Stimulated activated CD8-positive, alpha-beta memory T cell treated with anti-CD3 and anti-CD28 coated beads, Interleukin-7, amount 100 ng/mL, for 4 hours (primary cell): ENCODE measurements around the gene SHB.
"Not testable (repeated sequence)": the region's sequence is repeated elsewhere in the genome, so short reads cannot be mapped to it uniquely, and the experiment has no call there.

ENCODE experiments used
- DNase-seq, 2 donors: peaks; one replicate each; pipeline ENCODE4 v3.0.0-alpha.2; 2020; ENCODE audit warnings: low read depth in 2 of 2

The SHB gene

DNA sequence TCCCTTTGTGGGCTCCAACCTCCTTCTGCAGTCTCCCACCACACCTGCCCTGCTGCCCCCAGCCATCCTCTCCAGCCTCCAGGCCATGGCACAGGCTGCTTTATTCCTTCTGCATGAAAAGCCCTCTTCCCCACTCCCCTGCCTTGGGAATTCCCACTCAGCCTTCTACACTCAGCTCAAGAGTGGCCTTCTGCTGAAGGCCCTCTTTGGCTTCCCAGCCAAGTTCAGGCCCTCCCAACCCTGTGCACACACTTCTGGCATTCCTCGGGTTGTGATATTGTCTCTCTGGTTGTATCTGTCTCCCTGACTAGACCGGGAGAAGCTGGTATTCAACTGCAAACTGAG, 5.7 kb downstream of the SHB start:
- DNase-seq, result no peak

DNA sequence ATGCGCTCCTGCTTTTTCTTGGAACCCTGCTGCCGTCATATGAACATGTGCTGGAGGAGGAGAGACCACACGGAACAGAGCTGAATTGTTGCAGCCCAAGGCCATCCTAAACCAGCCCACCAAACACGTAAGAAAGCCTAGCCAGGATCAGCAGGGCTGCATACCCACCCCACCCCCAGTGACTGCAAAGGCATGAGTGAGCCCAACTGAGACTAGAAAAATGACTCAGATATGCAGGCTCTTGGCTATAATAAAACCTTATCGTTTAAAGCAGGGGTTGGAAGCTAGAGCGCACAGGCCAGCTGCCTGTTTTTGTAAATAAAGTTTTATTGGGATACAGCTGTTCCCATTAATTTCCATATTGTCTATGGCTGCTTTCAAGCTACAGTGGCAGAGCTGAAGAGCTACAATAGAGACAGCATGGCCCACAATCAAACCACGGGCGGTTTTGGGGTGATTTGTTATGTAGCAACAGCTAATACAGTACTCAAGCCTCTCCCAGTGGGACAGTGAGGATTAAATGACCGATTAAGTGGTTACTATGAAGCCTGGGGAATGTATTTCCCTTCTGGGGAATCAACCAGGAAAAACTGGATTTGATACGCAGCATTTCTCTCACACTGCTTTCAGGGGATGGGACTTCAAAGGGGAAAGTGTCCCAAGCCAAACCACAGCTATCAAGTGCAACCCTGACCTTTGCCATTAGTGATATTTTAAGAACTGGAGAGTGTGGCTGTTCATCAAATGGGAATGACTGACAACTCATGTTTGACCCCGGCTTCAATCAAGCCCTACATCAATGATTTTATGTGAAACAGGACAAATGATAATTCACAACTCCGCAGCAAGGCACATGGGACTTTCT, 6.3 kb downstream of the SHB start:
- DNase-seq, result no peak

DNA sequence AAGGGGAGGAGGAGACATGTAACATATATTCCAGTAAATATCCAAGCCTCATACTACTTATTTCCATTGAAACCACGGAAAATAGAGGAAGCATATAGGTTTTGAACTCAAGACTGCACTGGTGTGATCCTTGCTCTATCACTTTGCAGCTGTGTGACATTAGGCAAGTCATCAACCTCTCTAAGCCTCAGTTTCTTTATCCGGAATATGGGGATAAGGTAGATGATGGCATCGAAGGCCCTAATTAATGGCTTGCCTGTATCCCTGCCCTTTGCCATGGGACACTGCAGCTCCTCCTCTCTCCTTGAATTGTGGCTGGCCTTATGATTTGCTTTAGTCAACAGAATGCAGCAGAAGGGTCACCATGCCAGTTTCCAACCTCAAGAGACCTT, 6.9 kb downstream of the SHB start:
- no peak for DNase-seq

DNA sequence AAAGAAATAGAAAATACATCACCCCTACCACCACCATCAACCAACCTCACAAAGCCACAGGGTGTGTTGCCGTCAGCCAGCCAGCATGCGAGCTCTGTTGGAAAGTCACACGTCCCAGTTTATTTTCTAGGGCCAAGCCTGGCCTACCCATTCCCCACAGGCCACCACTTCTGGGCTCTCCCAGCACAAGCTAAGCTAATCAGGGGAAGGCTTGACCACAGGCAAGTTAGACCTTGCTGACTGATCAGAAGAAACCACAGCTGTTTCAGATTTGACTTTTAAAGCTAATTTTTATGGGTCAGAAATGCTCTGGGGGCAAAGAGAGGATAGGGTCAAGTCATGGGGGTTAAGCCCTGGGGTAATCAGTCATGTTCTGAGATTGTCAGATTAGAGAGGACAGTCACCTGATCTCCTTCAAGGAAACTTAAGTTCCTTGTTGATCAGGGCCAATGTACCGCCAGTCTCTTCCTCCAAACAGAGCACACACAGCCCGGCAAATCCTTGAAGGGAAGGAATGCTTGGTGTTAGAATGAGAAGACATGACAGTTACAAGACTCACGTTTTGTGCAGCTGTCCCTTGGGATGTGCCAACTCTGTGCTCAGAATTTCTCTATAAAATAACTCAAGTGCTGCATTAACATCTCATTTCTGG, 7.6 kb downstream of the SHB start:
- DNase-seq, result no peak

DNA sequence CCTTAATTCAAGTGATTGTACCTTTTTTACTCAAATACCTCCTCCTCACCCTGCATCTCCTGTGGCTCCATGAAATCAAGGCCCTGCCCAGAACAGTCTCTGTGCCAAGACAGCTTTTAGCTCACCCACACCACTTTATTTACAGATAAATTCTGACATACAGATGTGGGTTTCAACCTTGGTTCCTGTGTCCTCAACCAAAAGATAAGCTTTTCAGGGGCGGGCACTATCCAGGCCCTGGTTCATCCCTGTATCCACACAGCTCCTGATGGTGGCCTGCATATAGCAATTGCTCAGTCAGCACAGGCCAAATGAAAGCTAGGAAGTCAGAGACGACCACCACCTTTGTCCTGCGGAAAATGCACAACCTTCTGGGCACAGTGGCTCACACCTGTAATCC, 8.3 kb downstream of the SHB start:
- DNase-seq, result no peak

DNA sequence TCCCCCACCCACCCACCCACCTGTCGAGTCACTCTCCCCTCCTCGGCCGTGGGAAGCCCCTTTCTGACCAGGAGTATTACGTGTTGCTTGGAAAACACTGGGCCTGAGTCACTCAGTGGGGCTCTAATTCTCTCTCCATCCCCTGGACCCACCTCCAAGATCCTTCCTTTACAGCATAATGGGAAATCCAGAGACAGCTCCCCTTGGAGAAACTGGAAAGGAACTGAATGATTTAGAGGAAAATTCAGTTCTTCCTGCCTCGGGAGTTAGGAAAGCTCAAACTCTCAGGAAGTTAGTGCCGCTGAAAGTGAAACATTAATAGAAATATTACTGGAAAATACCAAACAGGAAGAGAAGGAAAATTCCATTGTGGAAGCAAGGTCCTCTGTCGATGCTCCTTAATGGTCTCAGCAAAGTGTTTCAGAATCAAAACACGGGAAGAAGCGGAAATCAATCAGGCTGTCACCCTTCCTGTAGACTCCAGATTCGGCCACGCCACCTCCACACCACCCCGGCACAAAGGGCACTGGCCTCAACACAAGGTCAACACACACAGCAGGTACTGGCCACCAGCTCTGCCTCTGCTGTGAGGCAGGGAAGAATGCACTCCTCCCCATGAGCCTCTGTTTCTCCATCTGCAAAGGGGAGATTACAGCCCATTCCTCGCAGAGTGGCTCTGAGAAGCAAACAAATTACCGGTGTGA, 9.6 kb downstream of the SHB start:
- DNase-seq, result no peak

DNA sequence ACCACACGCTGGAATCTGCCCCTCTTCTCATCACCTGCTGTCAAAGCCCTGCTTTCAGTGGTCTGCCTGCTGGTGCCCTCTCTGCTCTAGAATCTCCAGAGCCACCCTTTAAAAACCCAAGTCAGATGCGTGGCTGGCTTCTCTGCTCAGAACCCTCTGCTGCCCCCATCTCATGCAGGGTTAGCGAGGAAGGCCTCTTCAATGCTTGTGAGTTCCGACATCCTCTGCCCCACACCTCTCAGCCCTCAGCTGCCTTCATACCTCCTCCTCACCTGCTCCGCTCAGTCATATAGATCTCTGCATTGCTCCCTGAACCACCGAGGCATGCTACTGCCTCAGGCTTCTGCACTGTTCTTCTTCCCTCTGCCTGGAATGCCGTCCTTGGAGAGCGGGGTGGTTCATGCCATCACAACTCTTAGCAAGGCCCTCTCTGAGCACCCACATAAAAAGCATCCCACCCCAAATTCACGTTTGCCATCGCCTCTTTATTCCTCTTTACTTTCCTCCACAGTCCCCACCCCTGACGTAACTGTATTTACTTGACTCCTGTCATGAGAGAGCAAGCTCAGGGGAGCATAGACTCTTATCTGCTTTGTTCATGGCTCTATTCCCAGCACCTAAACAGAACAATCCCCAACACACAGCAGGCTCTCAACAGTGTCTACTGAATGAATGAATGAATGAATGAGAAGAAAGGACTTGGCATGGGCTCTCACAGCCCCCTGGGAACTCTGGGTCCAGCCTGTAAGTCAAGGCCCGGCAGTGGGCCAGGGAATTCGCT, 10.4 kb downstream of the SHB start:
- no peak for DNase-seq

DNA sequence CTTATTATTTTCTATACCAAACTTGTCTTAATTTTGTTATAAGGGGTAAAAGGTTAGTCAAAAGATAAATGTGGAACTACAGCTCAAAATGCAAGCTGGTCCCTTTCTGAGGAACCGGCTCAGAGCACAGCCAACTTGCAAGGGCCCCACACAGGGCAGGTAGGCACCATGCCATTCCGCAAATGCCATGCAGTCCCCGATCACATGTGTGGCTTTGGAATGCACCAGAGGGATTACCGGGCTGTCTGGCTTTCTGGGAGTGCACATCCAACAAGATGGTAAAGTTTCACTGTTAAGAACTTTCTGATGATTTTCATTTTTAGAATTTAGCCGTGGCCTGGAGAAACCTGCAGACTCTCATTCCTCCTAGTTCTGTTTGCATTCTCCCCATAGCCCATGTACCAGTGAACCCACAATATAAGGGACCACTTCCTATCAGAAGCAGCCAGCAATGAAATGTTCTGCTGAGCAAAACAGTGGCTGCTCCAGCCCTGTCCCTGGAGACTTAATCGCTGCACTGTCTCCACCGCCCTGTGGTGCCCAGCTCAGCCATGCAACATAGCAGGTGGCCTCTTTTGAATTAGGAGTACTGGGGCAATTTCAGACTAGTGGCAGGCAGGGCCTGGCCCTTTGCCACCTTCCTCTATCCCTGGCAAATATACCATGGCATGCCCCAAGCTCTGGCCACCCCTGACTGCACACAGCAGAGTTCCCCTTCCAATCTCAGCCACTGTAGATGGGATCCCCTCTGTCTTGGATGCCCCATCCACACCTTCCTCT, 11.4 kb downstream of the SHB start:
- DNase-seq, result no peak

DNA sequence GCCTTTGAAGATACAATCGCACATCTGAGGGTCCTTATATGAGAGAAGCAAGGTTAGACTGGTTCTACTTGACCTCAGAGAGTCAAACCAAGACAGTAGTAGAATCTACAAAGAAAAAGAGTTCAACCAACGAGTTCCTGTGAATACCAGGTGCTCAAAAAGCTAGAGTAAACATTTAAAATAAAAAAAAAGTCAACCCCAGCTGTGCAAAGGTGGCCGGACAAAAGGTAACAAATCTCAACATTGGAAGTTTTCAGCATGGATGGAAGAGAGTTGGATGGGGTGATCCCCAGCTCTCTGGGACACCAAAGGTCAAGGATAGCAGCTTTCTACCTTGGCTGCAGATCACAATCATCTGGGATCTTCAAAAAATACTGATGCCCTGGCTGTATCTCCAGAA, 14.4 kb downstream of the SHB start:
- no peak for DNase-seq

DNA sequence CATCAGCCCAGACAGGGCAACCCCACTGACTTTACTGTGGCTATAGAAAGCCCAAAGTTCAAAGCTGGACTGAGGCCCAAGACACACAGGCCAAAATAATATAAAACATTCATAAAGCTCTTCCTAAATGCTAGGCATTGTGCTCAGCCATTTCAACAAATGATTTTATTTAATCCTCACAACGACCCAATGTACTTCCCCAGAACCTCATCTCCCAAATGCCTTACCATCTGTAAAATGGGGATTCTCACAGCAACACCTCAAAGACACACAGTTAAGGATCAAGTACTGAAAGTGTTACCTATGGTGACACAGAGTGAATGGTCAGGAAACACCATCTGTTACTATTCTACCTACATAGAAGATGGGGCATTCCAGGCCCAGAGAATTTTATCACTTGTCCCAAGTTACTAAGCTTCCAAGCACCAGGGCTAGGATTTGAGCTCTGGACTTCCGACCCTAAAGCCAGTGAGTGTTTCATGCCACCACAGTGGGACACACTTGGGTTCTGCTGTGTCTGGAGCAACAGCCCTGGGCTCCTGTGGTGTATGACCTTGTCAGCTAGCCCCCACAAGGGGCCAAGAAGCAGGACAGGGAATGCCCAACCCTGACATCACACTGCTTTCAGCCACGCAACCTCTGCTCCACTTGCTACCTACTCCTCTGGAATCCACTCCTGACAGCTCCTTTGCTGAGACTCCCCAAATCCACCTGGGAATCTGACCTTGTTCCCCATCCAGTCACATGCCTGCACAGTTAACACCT, 15.1 kb downstream of the SHB start:
- no peak for DNase-seq

DNA sequence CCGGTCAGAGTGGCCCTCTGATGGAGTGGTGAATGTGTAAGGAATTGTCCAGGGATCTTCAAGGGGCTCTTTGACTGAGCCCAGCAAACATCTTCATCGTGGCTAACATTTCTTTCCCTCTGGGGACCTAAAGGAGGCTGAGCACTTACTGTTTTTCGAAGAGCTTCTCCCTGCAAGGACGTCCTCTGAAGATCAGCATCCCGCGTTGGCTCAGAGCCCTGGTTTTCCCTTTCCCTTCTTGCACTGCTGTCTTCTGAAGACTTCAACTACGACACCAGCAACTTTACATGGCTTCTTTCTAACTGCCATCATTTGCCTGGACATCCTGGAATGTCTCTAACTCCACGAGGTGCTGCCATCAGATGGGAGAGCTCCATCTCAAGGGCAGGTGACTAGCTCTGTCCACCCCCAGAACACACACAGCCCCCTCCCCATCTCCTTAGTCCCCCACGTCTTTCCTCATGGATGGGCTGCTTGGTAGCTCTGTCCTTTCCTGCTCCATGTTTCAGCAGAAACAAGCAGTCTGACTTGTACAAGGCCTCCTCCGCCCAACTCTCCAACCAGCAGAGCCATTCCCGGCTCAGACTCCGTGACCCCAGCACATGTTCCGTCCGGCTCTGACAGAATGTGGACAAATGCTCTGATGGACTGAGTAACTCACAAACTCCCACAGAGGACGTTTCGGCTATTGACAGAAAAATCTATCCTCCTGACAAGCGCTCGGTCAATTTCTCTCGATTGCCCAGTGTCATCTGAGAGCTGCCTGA, 17.1 kb downstream of the SHB start:
- DNase-seq, result no peak

DNA sequence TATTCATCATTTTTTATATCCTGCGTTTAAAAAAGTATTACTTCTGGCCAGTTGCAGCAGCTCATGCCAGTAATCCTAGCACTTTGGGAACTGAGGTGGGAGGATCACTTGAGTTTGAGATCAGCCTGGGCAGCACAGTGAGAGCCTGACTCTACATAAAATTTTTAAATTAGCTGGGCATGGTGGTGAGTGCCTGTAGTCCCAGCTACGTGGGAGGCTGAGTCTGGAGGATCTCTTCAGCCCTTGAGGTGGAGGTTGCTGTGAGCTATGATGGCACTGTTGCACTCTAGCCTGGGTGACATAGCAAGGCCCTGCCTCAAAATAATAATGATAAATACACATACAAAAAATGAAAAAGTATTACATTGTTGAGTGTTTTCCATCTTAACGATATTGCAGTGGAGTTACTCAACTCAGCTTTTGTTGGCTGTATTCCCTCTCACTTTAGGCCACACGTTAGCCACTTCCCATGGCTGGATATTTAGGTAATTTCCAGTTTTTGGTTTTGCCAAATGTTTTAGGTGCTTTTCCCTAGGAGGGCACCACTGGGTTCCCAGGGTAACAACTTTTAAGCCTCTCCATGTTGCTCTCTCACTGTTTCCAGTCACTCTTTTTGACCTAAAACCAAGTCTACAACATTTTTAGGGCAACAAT, 20.6 kb downstream of the SHB start:
- no peak for DNase-seq

DNA sequence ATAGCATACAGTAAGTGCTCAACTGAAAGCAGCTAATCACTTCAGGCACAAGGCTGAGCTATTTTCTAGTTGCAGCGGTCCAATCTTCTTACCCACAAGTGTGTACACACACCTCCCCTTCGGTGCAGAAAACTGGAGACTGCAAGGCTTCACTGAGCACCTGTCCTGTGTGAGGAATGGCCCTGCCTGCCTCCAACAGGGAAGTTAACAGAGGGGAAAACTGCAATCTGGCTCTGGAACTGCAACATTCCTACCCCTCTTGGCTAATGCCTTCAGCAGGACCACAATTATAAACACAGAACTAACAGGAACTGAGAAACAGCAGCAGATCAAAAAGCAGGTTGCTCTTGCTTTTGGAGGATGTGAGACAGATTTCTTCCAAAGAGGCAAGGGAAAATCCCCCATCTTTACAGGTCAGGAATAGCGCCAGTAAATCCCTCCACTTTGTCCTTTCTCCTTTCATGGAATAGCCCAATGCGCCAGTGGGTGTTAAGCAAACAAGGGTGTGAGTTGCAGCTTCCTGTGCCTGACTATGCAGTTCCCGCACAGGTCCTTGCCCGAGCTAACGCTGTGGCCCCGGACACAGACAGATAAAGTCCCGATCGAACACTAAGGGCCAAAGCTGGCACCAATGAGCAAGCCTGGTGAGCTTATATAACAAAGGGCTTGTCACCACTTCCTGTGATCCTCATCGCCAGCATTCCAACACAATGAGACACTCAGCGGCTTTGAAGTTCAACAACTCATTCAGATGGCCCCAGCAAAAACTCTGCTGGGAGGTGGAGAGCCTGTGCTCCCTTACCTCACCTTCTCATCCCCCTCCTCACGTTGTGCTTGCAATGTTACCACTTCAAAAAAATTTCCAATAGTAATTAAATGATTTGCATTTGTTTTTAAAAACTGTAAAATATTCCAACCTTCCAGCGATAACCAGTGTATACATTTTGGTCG, 21.5 kb downstream of the SHB start:
- DNase-seq, result no peak

DNA sequence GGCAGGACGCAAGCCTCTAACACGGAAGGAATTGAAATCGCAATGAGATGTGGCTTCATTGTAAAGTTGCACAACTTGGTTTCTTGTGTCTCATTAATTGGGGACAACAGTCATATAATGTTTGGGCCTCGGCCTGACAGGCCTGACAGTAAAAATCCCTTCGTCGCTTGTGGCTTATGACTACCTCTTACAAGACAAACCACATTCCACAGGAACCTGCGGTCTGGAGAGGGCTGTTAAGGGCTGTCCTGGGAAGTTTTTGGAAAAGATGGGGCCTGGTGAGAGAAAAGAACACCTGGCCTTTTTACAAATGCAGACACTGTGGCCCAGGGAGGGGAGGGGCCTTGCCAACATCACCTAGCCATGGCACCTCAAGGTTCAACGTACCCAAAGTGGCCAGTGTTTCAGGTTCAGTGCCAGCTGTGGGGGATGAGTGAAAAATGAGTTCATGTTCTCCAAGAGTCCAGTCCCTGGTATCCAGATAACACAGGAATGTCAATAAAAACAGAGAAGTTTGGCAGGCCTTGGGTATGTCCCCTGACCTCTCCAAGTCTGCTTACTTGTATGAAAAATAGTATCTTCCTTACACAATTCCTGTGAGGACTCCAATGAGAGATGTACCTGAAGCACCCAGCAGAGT, 22.2 kb downstream of the SHB start:
- no peak for DNase-seq

DNA sequence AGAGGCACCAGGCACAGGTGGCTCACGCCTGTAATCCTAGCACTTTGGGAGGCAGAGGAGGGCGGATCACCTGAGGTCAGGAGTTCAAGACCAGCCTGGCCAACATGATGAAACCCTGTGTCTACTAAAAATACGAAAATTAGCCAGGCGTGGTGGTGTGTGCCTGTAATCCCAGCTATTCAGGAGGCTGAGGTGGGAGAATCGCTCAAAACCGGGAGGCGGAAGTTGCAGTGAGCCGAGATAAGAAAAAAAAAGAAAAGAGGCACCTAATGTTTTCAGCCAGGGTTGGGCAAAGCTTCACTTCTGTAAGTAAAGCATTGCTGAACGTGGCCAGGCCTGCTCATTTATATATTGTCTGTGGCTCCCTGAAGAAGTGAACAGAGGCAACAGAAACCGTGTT, 23.1 kb downstream of the SHB start:
- DNase-seq, result not testable (repeated sequence)

DNA sequence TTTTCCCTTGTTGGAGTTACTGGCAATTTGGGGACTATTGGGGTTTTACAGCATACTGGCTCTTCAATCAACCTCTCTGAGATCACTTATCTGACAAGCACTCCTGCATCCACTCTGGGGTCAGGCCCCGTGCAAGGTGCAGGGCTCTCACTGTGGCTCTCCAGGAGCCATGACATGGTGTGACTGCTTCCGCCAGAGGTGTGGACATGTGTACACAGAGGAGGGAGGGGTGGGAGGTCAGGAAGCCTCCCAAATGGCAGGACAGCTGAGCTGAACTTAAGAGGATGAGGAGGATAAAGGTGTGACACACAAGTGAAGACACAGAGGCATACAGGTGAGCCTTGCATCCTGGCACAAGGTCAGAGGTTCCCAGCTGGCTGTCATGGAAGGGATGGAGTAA, 24.3 kb downstream of the SHB start:
- DNase-seq, result no peak

DNA sequence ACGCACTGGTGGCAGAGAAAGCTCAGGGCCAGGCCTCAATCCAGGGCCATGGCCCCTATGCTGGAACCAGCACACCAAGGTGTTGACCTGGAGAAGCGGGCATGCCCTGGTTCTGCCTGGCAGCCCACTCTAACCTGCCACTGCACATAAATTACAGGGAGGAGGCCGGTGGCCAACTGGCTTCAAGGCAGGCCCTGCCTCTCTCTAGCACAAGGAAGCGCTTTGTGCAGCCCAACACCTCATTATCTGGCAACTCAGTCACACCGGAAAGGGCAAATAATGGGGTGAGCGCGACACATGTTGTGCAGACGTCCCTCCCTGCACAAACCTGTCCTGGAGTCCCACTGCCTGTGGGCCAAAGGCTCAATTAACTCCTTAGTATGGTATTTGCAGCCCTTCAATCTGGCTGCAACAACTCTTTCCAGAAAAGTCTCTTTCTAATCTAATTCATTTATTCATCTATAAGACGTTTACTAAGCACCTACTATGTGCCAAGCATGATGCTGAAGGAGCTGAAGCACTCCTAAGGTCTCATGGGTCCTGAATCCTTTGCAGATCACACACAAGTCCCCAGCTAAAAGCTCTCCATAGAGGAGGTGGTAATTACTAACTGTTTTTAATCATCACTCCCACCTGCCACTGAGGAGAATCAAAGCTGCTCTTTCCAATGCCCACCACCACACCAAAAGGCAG, 24.9 kb downstream of the SHB start:
- DNase-seq, result no peak
